ENCODE results near the gene IP6K1. TPM values are rescaled to one million over a fixed set of nuclear protein-coding genes. Genes with fewer than 3 reads are reported as not detected.
"Not testable (repeated sequence)": the region's sequence is repeated elsewhere in the genome, so short reads cannot be mapped to it uniquely, and the experiment has no call there.

The IP6K1 gene
- total RNA-seq, 1 donor from 2014 or later = 56.4 TPM

DNA sequence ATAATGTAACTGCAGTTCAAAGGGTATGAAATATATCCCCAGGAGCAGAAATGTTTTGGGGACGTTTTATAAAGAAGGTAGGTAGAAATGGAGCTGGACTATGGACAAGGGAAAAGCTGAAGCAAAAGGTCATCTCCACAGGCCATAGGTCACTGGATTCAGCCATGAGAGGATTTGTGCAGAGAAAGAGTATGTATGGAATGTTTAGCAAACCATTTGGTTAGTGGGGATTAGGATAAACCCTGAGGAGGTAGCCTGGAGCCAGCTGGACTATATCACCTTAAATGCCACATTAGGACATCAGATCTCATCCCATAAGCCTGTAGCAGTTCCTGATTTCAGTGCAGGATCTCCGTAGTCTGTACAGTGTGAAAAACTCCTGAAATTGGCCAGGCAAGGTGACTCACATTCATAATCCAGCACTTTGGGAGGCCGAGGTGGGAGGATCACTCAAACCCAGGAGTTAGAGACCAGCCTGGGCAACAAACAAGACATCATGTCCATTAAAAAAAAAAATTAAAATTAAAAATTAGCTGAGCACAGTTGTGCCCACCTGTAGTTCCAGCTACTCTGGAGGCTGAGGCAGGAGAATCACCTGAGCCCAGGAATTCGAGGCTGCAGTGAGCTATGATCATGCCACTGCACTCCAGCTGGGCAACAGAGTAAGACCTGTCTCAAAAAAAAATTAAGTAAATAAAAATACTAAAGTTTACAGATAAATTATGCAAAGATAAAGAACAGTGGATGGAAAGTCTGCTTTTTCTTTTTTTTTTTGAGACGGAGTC lies 4.7 kb downstream of the IP6K1 start:
- no peak overlapping the region for H3K27ac Mint-ChIP-seq (ENCODE audit: unreplicated experiment)

DNA sequence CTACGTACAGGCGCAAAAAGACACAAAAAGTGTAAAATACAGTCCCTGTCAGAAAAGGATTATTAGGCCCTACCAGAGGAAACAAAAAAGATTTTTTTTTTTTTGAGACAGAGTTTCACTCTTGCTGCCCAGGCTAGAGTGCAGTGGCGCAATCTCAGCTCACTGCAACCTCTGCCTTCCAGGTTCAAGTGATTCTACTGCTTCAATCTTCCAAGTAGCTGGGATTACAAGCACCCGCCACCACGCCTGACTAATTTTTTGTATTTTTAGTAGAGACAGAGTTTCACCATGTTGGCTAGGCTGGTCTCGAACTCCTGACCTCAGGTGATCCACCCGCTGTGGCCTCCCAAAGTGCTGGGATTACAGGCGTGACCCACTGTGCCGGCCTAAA lies 5.4 kb downstream of the IP6K1 start:
- Mint-ChIP-seq H3K36me3 (ENCODE audit: low read depth, unreplicated experiment) (peaks cover 18% of the 10 kb centered on the region), H3K4me1 (ENCODE audit: unreplicated experiment) (peaks cover 11% of the 10 kb centered on the region)
- not testable (repeated sequence) for H3K27me3 Mint-ChIP-seq (ENCODE audit: unreplicated experiment); H3K27ac Mint-ChIP-seq (ENCODE audit: unreplicated experiment); DNase-seq (ENCODE audit: low spot score); H3K9me3 Mint-ChIP-seq (ENCODE audit: unreplicated experiment); H3K4me3 Mint-ChIP-seq (ENCODE audit: unreplicated experiment)

More for the DNA sequence above, 4.7 kb downstream of the IP6K1 start:
- H3K36me3 Mint-ChIP-seq (ENCODE audit: low read depth, unreplicated experiment) = peaks cover 18% of the 10 kb centered on the region
- TF ChIP-seq, protein P1, sequence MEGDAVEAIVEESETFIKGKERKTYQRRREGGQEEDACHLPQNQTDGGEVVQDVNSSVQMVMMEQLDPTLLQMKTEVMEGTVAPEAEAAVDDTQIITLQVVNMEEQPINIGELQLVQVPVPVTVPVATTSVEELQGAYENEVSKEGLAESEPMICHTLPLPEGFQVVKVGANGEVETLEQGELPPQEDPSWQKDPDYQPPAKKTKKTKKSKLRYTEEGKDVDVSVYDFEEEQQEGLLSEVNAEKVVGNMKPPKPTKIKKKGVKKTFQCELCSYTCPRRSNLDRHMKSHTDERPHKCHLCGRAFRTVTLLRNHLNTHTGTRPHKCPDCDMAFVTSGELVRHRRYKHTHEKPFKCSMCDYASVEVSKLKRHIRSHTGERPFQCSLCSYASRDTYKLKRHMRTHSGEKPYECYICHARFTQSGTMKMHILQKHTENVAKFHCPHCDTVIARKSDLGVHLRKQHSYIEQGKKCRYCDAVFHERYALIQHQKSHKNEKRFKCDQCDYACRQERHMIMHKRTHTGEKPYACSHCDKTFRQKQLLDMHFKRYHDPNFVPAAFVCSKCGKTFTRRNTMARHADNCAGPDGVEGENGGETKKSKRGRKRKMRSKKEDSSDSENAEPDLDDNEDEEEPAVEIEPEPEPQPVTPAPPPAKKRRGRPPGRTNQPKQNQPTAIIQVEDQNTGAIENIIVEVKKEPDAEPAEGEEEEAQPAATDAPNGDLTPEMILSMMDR (IDR thresholded peaks at IDR 0.05; ENCODE audit: unreplicated experiment) = no peak
- peak overlapping the region; percentile 51 for H3K4me3 Mint-ChIP-seq (ENCODE audit: unreplicated experiment)
- peaks cover 11% of the 10 kb centered on the region for H3K4me1 Mint-ChIP-seq (ENCODE audit: unreplicated experiment)
- no peak for DNase-seq (ENCODE audit: low spot score)
- H3K9me3 Mint-ChIP-seq (ENCODE audit: unreplicated experiment) = no peaks in the 10 kb centered on the region
- no peaks in the 10 kb centered on the region for H3K27me3 Mint-ChIP-seq (ENCODE audit: unreplicated experiment)

DNA sequence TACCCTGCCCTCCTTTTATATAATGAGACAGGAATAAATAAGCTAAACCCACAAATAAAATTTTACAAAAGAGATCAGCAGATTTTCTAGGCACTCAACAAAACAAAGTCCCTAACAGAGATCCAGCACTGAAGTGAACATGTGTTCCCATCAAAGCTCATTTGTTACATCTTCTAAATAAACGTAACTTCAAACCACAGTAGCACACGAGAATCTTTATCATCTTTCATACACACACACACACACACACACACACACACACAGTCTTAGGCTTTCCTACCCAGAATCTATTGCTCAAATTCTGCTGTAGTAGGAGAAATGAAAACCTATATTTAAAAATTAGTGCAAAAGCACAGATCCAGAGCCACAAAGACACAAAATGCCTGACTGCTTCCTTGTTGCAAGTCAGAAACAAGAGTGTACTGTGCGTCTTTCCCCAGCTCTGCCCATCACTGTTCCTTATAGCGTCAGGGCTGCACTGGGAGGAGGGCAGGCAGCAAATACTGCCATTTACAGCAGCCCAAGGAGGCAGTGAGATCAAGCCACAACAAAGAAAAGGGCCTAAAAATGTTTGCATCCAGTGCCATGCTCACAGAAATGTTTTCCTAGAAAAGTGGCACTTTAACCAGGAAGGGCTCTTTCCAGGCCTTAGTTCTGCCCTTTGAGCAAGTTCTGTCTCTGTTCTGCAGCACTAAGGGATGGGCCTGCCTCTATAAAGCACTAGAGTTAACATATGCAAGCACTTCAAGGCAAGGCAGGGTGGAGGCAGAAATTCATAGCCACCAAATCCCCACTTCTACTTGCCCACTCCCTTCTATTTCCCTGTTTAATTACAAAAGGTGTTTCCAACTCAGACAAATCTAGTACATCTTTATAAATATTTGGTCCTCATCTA lies 6.0 kb downstream of the IP6K1 start:
- H3K36me3 Mint-ChIP-seq (ENCODE audit: low read depth, unreplicated experiment) = peaks cover 15% of the 10 kb centered on the region
- no peak overlapping the region for H3K27ac Mint-ChIP-seq (ENCODE audit: unreplicated experiment)
- H3K4me3 Mint-ChIP-seq (ENCODE audit: unreplicated experiment) = no peak overlapping the region
- no peaks in the 10 kb centered on the region for H3K9me3 Mint-ChIP-seq (ENCODE audit: unreplicated experiment)
- H3K4me1 Mint-ChIP-seq (ENCODE audit: unreplicated experiment) = peaks cover 8% of the 10 kb centered on the region
- TF ChIP-seq, protein P1 (IDR thresholded peaks at IDR 0.05; ENCODE audit: unreplicated experiment) = no peak
- no peaks in the 10 kb centered on the region for H3K27me3 Mint-ChIP-seq (ENCODE audit: unreplicated experiment)
- no peak for DNase-seq (ENCODE audit: low spot score)

DNA sequence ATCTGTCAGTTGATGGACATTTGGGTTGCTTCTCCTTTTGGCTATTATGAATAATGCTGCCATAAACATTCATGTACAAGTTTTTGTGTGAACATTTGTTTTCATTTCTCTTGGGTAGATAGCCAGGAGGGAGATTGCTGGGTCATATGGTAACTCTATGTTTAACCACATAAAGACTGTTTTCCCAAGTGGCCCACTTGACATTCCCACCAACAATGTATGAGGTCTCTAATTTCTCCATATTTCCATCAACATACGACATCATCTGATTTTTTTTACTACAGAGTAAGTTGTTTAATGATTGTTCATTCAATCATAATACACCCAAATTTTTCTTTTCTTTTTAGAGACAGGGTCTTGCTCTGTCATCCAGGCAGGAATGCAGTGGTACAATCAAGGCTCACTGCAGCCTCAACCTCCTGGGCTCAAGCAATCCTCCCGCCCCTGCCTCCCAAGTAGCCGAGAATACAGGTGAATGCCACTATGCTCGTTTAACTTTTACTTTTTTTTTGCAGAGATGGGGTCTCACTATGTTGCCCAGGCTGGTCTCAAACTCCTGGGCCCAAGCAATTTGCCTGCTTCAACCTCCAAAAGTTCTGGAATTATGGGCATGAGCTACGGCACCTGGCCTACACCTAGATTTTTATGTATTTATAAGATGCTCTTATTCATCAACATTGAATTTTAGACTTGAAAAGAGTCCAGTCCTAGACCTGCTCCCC lies 6.8 kb downstream of the IP6K1 start:
- Mint-ChIP-seq H3K27me3 (ENCODE audit: unreplicated experiment) (no peaks in the 10 kb centered on the region), H3K27ac (ENCODE audit: unreplicated experiment) (no peak overlapping the region)
- TF ChIP-seq, protein P1 (IDR thresholded peaks at IDR 0.05; ENCODE audit: unreplicated experiment) = no peak

DNA sequence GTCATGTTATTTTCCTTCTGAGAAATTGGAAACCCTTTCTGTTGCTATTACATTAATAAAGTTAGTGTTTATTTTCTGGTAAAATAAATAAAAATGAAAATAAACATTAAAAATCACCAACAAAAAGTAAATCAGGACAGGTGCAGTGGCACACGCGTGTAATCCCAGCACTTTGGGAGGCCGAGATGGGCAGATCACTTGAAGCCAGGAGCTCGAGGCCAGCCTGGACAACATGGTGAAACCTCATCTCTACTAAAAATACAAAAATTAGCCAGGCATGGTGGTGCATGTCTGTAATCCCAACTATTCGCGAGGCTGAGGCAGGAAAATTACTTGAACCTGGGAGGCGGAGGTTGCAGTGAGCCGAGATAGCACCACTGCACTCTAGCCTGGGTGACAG lies 10.2 kb downstream of the IP6K1 start:
- H3K27ac Mint-ChIP-seq (ENCODE audit: unreplicated experiment); H3K36me3 Mint-ChIP-seq (ENCODE audit: low read depth, unreplicated experiment); DNase-seq (ENCODE audit: low spot score); H3K9me3 Mint-ChIP-seq (ENCODE audit: unreplicated experiment); H3K27me3 Mint-ChIP-seq (ENCODE audit: unreplicated experiment); H3K4me1 Mint-ChIP-seq (ENCODE audit: unreplicated experiment); H3K4me3 Mint-ChIP-seq (ENCODE audit: unreplicated experiment): not testable (repeated sequence)

More for the DNA sequence above, 6.8 kb downstream of the IP6K1 start:
- Mint-ChIP-seq H3K36me3 (ENCODE audit: low read depth, unreplicated experiment) (peaks cover 14% of the 10 kb centered on the region), H3K4me1 (ENCODE audit: unreplicated experiment) (peaks cover 4% of the 10 kb centered on the region), H3K9me3 (ENCODE audit: unreplicated experiment) (no peaks in the 10 kb centered on the region), H3K4me3 (ENCODE audit: unreplicated experiment) (no peak overlapping the region)
- no peak for DNase-seq (ENCODE audit: low spot score)
